Vagina (tissue), 2 donors: ENCODE measurements around the gene TLE7. TPM values are rescaled to one million over a fixed set of nuclear protein-coding genes. Genes with fewer than 3 reads are reported as not detected.

Experiments
- DNase-seq, 2 donors: peaks; one replicate each; pipeline ENCODE4 v3.0.0-alpha.2; 2017; ENCODE audit errors: extremely low spot score in 2 of 2
- H3K27ac ChIP-seq: fragments of 200-600 bp; sonication (generic); one replicate; pipeline ENCODE4 v1.5.1; 2019
- H3K27me3 ChIP-seq: fragments of 200-600 bp; sonication (generic); one replicate; pipeline ENCODE4 v1.5.1; 2019
- H3K36me3 ChIP-seq, 2 donors: fragments of 200-600 bp; sonication (generic); one replicate each; pipeline ENCODE4 v1.5.1; 2017 to 2019
- H3K4me1 ChIP-seq: fragments of 200-600 bp; sonication (generic); one replicate; pipeline ENCODE4 v1.5.1; 2019
- H3K4me3 ChIP-seq, 2 donors: fragments of 200-600 bp; sonication (generic); 1 replicate in 1 of 2; 2 replicates in 1 of 2; pipeline ENCODE4 v1.5.1; 2016 to 2019
- H3K9me3 ChIP-seq: fragments of 200-600 bp; sonication (generic); one replicate; pipeline ENCODE4 v1.5.1; 2019
- CTCF ChIP-seq, 3 experiments: fragments of 450-650 bp in 2 of 3; fragments of 200-600 bp in 1 of 3; sonication (generic) in 1 of 3; IDR thresholded peaks; one replicate each; pipeline ENCODE4 v1.5.1; 2017 to 2019; ENCODE audit warnings: antibody characterized with exemption in 3 of 3, mild to moderate bottlenecking in 2 of 3, moderate library complexity in 2 of 3
- POLR2A ChIP-seq, 2 donors: fragments of 450-650 bp; IDR thresholded peaks; one replicate each; pipeline ENCODE4 v1.6.1; 2017; ENCODE audit warnings: antibody characterized with exemption in 2 of 2, mild to moderate bottlenecking in 2 of 2, moderate library complexity in 2 of 2
- POLR2AphosphoS5 ChIP-seq, 2 donors: sonication (generic); formaldehyde crosslinking; IDR thresholded peaks; one replicate each; pipeline ENCODE4 v1.9.0; 2017; ENCODE audit warnings: antibody characterized with exemption in 2 of 2, mild to moderate bottlenecking in 2 of 2, low read depth in 1 of 2; ENCODE audit not compliant: insufficient read depth in 1 of 2
- intact Hi-C: fragments of 100-400 bp; cut with DNase I; formaldehyde crosslinking; loops from one replicate; pipeline ENCODE4 v1.15.1; 2023
- total RNA-seq: library from RNA; depleted of rRNA; stranded (reverse); fragments of >200 nt; gene quantifications from one replicate; pipeline ENCODE4 v1.2.3, GENCODE V29; 2016

TLE7 gene
- total RNA-seq, 1 donor from 2014 or later: not detected

GRCh38 chr16:71410146-71410545 lies 31.7 kb downstream of the TLE7 start:
- H3K27me3 ChIP-seq: no peaks in the 10 kb centered on the region
- H3K9me3 ChIP-seq: no peaks in the 10 kb centered on the region
- no peak overlapping the region for H3K4me3 ChIP-seq
- no peak overlapping the region for H3K27ac ChIP-seq
- no peaks in the 10 kb centered on the region for H3K36me3 ChIP-seq
- H3K4me1 ChIP-seq: peaks cover 8% of the 10 kb centered on the region
- no peak for DNase-seq
- TF ChIP-seq POLR2A (IDR thresholded peaks at IDR 0.05) (no peak), POLR2AphosphoS5 (IDR thresholded peaks at IDR 0.05; ENCODE audit: insufficient read depth in 1 of 2, low read depth in 1 of 2) (no peak)
- intact Hi-C loops: no loop called here

GRCh38 chr16:71409011-71409775 lies 32.7 kb downstream of the TLE7 start:
- DNase-seq: no peak
- H3K36me3 ChIP-seq: no peaks in the 10 kb centered on the region
- peaks cover 8% of the 10 kb centered on the region for H3K4me1 ChIP-seq
- H3K27me3 ChIP-seq: no peaks in the 10 kb centered on the region
- no peaks in the 10 kb centered on the region for H3K9me3 ChIP-seq
- no peak for TF ChIP-seq CTCF (IDR thresholded peaks at IDR 0.05)
- no peak for TF ChIP-seq POLR2A (IDR thresholded peaks at IDR 0.05)
- TF ChIP-seq POLR2AphosphoS5 (IDR thresholded peaks at IDR 0.05; ENCODE audit: insufficient read depth in 1 of 2, low read depth in 1 of 2): no peak
- H3K4me3 ChIP-seq: no peak overlapping the region
- no peak overlapping the region for H3K27ac ChIP-seq
- intact Hi-C loops: no loop called here

GRCh38 chr16:71408536-71408935 lies 33.3 kb downstream of the TLE7 start:
- no peaks in the 10 kb centered on the region for H3K9me3 ChIP-seq
- intact Hi-C loops: no loop called here
- no peak overlapping the region for H3K4me3 ChIP-seq
- H3K36me3 ChIP-seq: no peaks in the 10 kb centered on the region
- H3K27me3 ChIP-seq: no peaks in the 10 kb centered on the region
- no peak overlapping the region for H3K27ac ChIP-seq
- peaks cover 8% of the 10 kb centered on the region for H3K4me1 ChIP-seq
- DNase-seq: no peak
- TF ChIP-seq CTCF (IDR thresholded peaks at IDR 0.05) (no peak), POLR2A (IDR thresholded peaks at IDR 0.05) (no peak), POLR2AphosphoS5 (IDR thresholded peaks at IDR 0.05; ENCODE audit: insufficient read depth in 1 of 2, low read depth in 1 of 2) (no peak)

GRCh38 chr16:71407731-71408130 lies 34.1 kb downstream of the TLE7 start:
- Histone ChIP-seq H3K27me3 (no peaks in the 10 kb centered on the region), H3K4me3 (no peak overlapping the region), H3K4me1 (peaks cover 5% of the 10 kb centered on the region), H3K9me3 (no peaks in the 10 kb centered on the region), H3K27ac (no peak overlapping the region), H3K36me3 (no peaks in the 10 kb centered on the region)
- no peak for DNase-seq
- TF ChIP-seq CTCF (IDR thresholded peaks at IDR 0.05) (no peak), POLR2A (IDR thresholded peaks at IDR 0.05) (no peak), POLR2AphosphoS5 (IDR thresholded peaks at IDR 0.05; ENCODE audit: insufficient read depth in 1 of 2, low read depth in 1 of 2) (no peak)
- intact Hi-C loops: no loop called here

- Histone ChIP-seq H3K27me3 (no peaks in the 10 kb centered on the region), H3K4me1 (no peaks in the 10 kb centered on the region), H3K36me3 (no peaks in the 10 kb centered on the region), H3K4me3 (no peak overlapping the region), H3K9me3 (no peaks in the 10 kb centered on the region), H3K27ac (no peak overlapping the region)
- TF ChIP-seq POLR2A (IDR thresholded peaks at IDR 0.05): no peak
- intact Hi-C loops: no loop called here
- no peak for DNase-seq
Observed at GRCh38 chr16:71406724-71407123, 35.1 kb downstream of the TLE7 start.

- no peak for DNase-seq
- Histone ChIP-seq H3K27me3 (no peaks in the 10 kb centered on the region), H3K36me3 (no peaks in the 10 kb centered on the region), H3K9me3 (no peaks in the 10 kb centered on the region), H3K4me1 (no peaks in the 10 kb centered on the region), H3K27ac (no peak overlapping the region), H3K4me3 (no peak overlapping the region)
- intact Hi-C loops: no loop called here
- TF ChIP-seq CTCF (IDR thresholded peaks at IDR 0.05) (no peak), POLR2AphosphoS5 (IDR thresholded peaks at IDR 0.05; ENCODE audit: insufficient read depth in 1 of 2, low read depth in 1 of 2) (no peak), POLR2A (IDR thresholded peaks at IDR 0.05) (no peak)
Observed at GRCh38 chr16:71406316-71406715, 35.5 kb downstream of the TLE7 start.
